Measurements from ENCODE around the gene MRPS30. TPM values are rescaled to one million over a fixed set of nuclear protein-coding genes. Genes with fewer than 3 reads are reported as not detected.
A peak's percentile ranks its signal among the peaks of the same experiment; 100 is the strongest.
"Not testable (repeated sequence)": the region's sequence is repeated elsewhere in the genome, so short reads cannot be mapped to it uniquely, and the experiment has no call there.

MRPS30 gene
- polyA plus RNA-seq, 4 donors: 60.3 to 74.0 (median 66.5) TPM

DNA sequence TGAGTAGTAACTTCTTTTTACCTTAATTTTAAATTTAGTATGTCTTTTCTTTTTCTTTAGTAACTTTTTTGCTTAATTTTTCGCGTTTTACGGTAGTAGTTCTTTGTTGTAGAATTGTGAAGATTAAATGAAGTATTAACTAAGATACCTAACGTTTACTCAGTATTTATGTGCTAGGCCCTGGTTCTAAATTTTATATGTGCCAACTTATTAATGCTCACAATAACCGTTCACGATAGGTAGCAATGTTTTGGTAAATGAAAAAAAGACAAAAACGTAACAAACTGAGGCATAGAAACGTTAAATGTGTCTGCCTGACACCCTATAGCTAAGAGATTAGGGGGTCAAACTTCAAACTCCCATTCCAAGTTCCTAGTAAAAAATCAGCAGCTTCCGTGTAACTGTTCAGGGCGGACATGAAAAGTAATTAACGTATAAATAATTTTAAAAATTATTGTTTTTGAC is 1.2 kb downstream of the MRPS30 start:
- peak in 1 of 4 donors; percentile 16 for DNase-seq (ENCODE audit: low read depth in 4 of 4, low spot score in 2 of 4)

DNA sequence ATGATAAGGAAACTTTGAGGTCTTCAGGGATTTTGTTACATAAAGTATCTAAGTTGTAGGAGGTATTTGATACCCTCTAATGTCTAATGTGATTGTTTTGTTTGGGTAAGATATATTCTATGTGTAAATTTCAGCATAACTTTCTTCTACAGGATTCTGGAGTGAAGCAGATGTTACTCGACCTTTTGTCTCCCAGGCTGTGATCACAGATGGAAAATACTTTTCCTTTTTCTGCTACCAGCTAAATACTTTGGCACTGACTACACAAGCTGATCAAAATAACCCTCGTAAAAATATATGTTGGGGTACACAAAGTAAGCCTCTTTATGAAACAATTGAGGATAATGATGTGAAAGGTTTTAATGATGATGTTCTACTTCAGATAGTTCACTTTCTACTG is 6.0 kb downstream of the MRPS30 start:
- no peak for DNase-seq (ENCODE audit: low read depth in 4 of 4, low spot score in 2 of 4)

DNA sequence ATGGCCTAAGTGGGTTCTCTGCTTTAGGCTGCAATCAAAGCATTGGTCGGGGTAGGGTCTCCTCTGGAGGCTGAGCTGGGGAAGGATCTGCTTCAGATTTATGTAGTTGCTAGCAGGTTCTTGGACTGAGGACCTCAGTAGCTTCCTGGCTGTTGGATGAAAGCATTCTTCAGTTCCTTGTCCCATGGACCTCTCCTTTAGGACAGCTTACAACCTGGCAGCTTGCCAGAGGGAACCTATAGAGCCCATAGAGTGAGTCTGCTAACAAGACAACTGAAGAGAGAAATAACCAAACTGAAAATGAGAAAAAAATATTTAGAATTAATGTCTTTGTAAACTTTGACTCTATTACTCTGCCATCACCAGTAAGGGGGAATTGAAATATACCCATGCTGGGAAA is 12.4 kb downstream of the MRPS30 start:
- DNase-seq (ENCODE audit: low read depth in 4 of 4, low spot score in 2 of 4): no peak

DNA sequence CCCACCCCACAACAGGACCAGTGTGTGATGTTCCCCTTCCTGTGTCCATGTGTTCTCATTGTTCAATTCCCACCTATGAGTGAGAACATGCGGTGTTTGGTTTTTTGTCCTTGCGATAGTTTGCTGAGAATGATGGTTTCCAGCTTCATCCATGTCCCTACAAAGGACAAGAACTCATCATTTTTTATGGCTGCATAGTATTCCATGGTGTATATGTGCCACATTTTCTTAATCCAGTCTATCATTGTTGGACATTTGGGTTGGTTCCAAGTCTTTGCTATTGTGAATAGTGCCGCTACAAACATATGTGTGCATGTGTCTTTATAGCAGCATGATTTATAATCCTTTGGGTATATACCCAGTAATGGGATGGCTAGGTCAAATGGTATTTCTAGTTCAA is 15.9 kb downstream of the MRPS30 start:
- not testable (repeated sequence) for DNase-seq (ENCODE audit: low read depth in 4 of 4, low spot score in 2 of 4)

DNA sequence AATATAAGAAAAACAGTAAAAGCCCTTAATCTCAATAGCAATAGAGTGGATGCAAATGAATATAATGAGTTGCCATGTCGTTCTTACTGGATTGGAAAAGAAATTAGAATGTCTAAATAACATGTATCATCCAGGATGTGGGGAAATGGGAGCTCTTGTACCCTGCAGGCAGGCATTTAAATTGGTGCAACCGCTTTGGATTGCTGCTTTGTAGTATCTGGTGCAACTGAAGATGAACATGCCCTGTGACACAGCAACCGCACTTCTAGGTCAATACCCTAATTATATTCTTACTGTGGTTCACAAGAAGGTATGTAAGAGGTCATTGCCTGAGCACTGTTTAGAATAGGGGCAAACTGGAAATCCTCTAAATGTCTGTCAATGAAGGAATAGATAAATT is 18.9 kb downstream of the MRPS30 start:
- DNase-seq (ENCODE audit: low read depth in 4 of 4, low spot score in 2 of 4): no peak

DNA sequence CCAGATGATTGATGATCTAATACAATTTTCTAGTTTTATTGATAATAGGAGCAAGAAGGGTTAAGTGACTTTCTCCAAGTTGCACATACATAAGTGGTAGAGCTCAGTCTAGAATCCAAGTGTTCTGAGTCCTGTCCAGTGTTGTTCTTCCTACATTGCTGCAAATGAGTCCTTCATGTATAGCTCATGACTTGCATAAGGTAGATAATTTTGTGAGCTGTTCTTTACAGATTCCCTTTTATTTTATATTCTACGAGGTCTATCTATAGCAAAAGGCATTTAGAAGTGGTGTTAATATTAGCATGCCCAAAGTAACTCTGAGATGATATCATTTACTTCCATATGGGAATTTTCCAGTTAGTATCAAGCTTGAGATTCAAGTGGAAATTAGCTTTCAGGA is 20.0 kb downstream of the MRPS30 start:
- no peak for DNase-seq (ENCODE audit: low read depth in 4 of 4, low spot score in 2 of 4)

DNA sequence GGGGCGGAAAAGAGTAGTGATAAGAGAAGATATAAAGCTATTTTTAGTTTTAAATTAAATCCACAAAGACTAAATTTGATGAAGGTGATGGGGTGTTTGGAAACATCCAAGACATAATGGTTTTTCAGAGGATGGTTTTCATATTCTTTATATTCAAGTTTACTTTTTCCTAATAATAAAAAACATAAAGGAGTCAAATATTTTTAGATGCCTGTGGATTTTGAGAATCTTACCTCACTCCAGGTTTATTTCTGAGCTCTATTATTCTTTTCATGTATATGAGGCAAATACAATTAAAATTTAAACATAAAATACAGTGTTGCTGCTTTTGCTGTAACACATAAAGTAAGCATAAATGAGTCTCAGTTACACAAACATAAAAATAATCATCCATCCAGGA is 22.2 kb downstream of the MRPS30 start:
- DNase-seq (ENCODE audit: low read depth in 4 of 4, low spot score in 2 of 4): no peak

DNA sequence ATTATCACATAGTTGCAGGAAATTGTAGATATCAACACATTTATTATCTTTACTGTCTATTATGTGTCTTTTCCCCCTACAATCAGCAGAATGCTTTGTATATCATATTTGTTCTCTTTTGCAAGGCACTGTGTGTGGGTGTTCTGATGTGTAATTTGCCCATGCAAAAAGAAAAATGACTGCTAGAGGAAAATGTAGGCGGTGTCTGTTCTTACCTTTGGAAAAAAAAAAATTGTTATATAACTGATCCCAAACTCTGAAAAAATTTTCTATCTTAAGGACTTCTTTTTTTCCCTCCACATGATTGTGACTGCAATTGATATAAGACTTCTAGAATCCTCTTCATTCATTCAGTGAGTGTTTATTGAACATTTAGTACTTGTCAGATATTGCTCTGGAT is 24.5 kb downstream of the MRPS30 start:
- no peak for DNase-seq (ENCODE audit: low read depth in 4 of 4, low spot score in 2 of 4)

DNA sequence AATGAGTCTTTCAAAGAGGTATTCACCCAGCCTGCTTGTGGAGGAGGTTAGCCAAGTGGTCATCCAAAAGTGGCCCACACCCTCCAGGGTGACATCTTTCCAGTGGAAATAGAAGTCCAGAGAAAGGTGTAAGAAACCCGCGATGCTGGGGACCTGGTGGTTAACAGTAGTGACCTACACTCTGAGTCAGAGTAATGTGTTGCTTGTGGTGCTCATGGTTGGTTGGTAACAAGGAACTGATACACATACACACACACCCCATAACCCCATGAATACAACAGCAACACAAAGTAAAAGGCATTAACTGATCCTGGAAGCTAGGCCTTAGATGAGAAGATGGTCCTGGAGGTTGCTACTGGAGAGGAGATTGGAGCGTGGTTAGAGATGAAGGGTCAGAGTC is 26.9 kb downstream of the MRPS30 start:
- no peak for DNase-seq (ENCODE audit: low read depth in 4 of 4, low spot score in 2 of 4)

DNA sequence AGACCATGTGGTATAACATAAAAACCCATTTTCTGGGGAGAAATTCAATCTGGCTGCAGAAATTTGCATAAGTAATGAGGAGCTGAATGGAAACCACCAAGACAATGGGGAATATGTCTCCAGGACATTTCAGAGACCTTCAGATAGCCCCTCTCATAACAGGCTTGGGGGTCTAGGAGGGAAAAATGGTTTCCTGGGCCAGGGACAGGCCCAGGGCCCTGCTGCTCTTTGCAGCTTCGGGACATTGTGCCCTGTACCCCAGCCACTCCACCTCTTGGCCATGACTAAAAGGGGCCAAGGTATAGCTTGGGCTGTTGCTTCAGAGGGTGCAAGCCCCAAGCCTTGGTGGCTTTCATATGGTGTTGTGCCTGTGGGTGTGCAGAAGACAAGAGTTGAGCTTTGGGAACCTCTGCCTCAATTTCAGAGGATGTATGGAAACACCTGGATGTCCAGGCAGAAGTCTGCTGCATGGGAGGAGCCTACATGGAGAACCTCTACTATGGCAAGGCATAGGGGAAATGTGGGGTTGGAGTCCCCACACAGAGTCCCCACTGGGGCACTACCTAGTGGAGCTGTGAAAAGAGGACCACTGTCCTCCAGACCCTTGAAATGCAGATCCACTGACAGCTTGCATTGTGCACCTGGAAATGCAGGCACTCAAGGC is 30.4 kb downstream of the MRPS30 start:
- no peak for DNase-seq (ENCODE audit: low read depth in 4 of 4, low spot score in 2 of 4)

DNA sequence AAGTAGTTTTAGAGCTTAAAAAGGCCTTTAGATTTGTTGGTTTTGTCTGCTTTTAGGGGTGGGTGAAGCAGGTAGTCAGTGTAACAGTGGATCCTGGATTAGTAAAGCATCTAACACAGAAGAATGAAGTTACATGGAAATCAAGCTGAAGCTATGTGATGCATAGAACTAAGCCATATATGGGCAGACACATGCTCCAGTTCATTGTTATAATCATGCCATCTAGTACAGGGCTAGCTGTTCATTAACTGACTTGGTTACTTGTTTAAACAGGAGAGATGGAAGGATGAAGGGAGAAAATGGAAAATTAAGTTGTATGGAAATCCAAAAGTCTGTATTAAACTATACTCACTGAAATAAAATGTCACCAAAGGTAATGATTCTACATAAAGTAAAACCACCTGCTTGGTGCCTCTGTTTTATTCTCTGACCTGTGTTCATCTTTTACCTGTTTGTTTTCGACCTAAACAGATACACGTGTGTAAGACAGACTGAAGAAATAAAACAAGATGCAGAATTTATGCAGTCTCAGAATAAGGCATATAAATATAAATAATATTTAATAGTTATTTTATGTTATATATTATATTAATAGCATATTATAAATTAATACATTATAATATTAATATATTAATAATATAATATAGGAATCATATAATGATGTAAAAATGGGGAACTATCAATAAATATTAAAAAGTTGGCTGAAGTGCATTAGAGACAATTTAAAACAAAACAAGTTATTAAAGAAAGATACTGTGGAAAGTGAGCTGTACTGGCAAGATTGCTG is 33.9 kb downstream of the MRPS30 start:
- no peak for DNase-seq (ENCODE audit: low read depth in 4 of 4, low spot score in 2 of 4)

DNA sequence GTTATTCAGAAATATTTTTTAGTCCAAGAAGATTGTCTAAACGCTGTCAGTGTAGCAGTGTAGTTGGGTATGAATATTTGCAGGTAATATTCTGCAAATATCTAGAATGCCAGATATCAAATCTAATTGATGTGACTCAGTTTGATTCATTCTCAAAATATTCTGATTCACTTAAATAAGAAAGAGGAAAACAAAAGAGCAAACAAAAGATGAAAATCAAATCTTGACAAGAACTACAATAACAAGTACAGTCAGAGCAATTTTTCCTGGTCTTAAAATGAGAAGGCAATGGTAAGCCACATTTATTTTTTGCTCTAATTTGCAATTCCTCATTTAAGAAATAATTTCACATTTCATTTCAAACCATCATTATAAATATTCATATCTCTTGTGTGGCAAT is 36.0 kb downstream of the MRPS30 start:
- DNase-seq (ENCODE audit: low read depth in 4 of 4, low spot score in 2 of 4): no peak

DNA sequence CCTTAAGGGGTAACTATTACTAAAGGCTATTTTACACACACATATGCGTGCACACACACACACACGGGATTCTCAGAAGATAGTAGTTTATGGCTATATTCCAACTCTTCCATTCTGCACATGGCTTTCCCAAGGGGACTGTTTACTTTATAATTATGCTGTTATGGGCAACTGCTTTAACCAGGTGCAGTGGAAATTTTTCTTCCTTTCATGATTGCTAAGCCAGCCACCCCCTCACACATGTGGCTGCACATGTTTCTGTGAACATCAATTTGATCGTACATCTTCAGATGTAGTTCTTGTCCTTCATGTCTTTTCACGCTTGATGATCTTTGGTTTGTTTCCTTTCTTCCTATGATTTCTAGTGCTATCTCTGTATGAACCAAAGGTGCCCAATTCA is 37.0 kb downstream of the MRPS30 start:
- DNase-seq (ENCODE audit: low read depth in 4 of 4, low spot score in 2 of 4): no peak

DNA sequence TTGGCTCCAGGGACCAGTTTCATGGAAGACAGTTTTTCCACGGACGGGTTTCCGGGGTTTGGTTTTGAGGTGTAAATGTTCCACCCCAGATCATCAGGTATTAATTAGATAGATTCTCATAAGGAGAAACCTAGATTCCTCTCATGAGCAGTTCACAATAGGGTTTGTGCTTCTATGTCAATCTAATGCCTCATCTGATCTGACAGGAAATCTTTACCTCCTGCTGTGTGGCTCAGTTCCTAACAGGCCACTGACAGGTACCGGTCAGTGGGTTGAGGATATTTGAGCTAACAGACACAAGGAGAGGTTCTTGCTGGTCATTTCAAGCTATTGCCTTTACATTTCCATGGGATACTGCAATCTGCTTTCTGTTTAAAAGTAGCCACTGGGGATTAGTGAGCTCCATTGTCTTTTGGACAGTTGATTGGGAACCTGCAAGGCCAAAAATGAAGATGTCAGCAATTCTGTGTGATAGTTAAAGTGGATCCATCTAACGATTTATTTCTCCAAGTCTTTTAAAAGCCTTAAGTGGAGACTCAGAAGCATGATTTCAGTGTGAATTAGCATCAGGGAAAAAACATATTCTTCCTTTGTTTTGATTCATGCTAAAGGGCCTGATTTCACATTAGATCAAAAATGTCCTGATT is 38.6 kb downstream of the MRPS30 start:
- DNase-seq (ENCODE audit: low read depth in 4 of 4, low spot score in 2 of 4): no peak

DNA sequence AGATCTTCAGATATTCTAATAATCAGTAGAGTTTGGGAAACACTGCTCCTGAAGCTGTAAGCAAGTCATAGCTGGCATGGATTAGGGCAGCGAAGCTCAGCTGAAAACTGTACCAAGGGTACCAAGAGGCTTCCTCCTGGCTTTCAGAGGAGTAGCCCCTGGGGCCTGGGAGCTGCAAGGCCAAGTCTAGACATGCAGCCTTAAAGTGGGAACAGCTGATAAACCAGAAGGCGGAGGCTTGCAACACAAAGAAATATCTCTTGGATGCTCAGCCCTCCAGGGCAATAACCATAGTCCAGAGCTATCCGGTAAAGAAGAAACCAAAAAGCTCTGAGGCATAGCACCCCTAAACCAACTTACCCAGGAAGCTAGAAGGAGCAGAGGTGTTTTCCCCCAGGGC is 51.5 kb downstream of the MRPS30 start:
- no peak for DNase-seq (ENCODE audit: low read depth in 4 of 4, low spot score in 2 of 4)

DNA sequence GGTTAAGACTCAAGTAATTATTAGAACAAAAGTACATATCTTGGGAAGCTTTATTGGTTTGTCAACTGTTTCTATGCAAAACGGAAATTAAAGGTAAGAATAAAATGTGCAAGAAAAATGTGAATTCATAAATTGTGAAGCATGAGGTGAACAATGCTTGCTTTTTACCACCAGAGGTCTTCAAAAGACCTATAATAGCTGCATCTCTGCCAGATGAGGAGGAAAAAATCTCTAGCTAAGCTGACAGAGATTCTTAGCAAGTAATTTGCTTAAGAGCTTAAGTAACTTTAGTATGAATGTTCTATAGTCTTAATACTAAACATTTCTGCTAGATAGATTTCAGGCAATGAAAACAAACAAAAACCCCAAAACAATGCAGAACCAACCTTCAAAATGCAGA is 54.1 kb downstream of the MRPS30 start:
- no peak for DNase-seq (ENCODE audit: low read depth in 4 of 4, low spot score in 2 of 4)
